SK-N-SH (cell line): ENCODE data around the gene PALLD.

Experiments
- EP300 ChIP-seq, 2 experiments: IDR thresholded peaks; 2 replicates each; pipeline versions ENCODE4 v1.4.0 to v1.6.1; 2012; ENCODE audit warnings: borderline replicate concordance in 1 of 2, low read depth in 1 of 2, low read length in 1 of 2
- FOXJ3 ChIP-seq: sonication (generic); formaldehyde crosslinking; IDR thresholded peaks from 2 replicates; pipeline ENCODE4 v1.5.1; 2020; ENCODE audit warnings: mild to moderate bottlenecking, missing genetic modification reagents
- NFIC ChIP-seq: IDR thresholded peaks from 2 replicates; pipeline ENCODE4 v1.4.0; 2012; ENCODE audit warnings: borderline replicate concordance
- POLR2AphosphoS5 ChIP-seq: IDR thresholded peaks from 2 replicates; pipeline ENCODE4 v1.6.1; 2012; ENCODE audit warnings: low read depth, low read length
- TEAD4 ChIP-seq: IDR thresholded peaks from 2 replicates; pipeline ENCODE4 v1.4.0; 2012; ENCODE audit warnings: mild to moderate bottlenecking, borderline replicate concordance; ENCODE audit not compliant: insufficient read depth
- TF ChIP-seq, protein P1 (sequence below): fragments of 200-600 bp; sonication (generic); IDR thresholded peaks from 2 replicates; pipeline ENCODE4 v1.6.1; 2017; ENCODE audit warnings: antibody characterized with exemption, mild to moderate bottlenecking, moderate library complexity
- TF ChIP-seq, protein P2 (sequence below): IDR thresholded peaks from 2 replicates; pipeline ENCODE4 v1.4.0; 2012; ENCODE audit warnings: low read depth, borderline replicate concordance
- TF ChIP-seq, protein P3 (sequence below): IDR thresholded peaks from 2 replicates; pipeline ENCODE4 v1.4.0; 2012; ENCODE audit warnings: low read depth, borderline replicate concordance
- TF ChIP-seq, protein P4 (sequence below): IDR thresholded peaks from 2 replicates; pipeline ENCODE4 v1.6.1; 2012; ENCODE audit warnings: mild to moderate bottlenecking, low read depth, low read length, moderate library complexity

DNA sequence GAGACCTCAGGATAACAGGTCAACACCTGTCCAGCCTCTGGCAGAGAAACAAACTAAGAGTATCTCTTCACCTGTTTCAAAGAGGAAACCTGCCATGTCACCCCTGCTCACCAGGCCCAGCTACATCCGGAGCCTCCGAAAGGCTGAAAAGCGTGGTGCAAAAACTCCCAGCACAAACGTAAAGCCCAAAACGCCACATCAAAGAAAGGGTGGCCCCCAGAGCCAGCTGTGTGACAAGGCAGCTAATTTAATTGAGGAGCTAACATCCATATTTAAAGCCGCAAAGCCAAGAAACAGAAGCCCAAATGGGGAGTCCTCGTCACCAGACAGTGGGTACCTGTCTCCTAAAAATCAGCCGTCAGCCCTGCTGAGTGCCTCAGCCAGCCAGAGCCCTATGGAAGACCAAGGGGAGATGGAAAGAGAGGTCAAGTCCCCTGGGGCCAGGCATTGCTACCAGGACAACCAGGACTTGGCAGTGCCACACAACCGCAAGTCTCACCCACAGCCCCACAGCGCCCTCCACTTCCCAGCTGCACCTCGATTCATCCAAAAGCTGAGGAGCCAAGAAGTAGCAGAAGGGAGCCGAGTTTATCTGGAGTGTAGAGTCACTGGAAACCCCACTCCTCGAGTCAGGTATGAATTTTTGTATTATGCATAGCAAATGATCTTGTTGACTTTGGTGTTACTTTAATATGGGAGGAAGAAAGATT lies 15.1 kb downstream of the PALLD start:
- TF ChIP-seq, protein P1, sequence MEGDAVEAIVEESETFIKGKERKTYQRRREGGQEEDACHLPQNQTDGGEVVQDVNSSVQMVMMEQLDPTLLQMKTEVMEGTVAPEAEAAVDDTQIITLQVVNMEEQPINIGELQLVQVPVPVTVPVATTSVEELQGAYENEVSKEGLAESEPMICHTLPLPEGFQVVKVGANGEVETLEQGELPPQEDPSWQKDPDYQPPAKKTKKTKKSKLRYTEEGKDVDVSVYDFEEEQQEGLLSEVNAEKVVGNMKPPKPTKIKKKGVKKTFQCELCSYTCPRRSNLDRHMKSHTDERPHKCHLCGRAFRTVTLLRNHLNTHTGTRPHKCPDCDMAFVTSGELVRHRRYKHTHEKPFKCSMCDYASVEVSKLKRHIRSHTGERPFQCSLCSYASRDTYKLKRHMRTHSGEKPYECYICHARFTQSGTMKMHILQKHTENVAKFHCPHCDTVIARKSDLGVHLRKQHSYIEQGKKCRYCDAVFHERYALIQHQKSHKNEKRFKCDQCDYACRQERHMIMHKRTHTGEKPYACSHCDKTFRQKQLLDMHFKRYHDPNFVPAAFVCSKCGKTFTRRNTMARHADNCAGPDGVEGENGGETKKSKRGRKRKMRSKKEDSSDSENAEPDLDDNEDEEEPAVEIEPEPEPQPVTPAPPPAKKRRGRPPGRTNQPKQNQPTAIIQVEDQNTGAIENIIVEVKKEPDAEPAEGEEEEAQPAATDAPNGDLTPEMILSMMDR: no peak
- TF ChIP-seq FOXJ3 (CRISPR knock-in tag): no peak
- TF ChIP-seq EP300 (IDR thresholded peaks at IDR 0.05; ENCODE audit: borderline replicate concordance in 1 of 2, low read depth in 1 of 2, low read length in 1 of 2): no peak
- TF ChIP-seq, protein P2, sequence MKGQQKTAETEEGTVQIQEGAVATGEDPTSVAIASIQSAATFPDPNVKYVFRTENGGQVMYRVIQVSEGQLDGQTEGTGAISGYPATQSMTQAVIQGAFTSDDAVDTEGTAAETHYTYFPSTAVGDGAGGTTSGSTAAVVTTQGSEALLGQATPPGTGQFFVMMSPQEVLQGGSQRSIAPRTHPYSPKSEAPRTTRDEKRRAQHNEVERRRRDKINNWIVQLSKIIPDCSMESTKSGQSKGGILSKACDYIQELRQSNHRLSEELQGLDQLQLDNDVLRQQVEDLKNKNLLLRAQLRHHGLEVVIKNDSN: no peak
- TF ChIP-seq NFIC: no peak
- TF ChIP-seq POLR2AphosphoS5: no peak
- TF ChIP-seq, protein P3, sequence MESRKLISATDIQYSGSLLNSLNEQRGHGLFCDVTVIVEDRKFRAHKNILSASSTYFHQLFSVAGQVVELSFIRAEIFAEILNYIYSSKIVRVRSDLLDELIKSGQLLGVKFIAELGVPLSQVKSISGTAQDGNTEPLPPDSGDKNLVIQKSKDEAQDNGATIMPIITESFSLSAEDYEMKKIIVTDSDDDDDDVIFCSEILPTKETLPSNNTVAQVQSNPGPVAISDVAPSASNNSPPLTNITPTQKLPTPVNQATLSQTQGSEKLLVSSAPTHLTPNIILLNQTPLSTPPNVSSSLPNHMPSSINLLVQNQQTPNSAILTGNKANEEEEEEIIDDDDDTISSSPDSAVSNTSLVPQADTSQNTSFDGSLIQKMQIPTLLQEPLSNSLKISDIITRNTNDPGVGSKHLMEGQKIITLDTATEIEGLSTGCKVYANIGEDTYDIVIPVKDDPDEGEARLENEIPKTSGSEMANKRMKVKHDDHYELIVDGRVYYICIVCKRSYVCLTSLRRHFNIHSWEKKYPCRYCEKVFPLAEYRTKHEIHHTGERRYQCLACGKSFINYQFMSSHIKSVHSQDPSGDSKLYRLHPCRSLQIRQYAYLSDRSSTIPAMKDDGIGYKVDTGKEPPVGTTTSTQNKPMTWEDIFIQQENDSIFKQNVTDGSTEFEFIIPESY: no peak
- TF ChIP-seq, protein P4, sequence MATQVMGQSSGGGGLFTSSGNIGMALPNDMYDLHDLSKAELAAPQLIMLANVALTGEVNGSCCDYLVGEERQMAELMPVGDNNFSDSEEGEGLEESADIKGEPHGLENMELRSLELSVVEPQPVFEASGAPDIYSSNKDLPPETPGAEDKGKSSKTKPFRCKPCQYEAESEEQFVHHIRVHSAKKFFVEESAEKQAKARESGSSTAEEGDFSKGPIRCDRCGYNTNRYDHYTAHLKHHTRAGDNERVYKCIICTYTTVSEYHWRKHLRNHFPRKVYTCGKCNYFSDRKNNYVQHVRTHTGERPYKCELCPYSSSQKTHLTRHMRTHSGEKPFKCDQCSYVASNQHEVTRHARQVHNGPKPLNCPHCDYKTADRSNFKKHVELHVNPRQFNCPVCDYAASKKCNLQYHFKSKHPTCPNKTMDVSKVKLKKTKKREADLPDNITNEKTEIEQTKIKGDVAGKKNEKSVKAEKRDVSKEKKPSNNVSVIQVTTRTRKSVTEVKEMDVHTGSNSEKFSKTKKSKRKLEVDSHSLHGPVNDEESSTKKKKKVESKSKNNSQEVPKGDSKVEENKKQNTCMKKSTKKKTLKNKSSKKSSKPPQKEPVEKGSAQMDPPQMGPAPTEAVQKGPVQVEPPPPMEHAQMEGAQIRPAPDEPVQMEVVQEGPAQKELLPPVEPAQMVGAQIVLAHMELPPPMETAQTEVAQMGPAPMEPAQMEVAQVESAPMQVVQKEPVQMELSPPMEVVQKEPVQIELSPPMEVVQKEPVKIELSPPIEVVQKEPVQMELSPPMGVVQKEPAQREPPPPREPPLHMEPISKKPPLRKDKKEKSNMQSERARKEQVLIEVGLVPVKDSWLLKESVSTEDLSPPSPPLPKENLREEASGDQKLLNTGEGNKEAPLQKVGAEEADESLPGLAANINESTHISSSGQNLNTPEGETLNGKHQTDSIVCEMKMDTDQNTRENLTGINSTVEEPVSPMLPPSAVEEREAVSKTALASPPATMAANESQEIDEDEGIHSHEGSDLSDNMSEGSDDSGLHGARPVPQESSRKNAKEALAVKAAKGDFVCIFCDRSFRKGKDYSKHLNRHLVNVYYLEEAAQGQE: no peak
- TF ChIP-seq TEAD4: no peak
